Inflammatory macrophage treated with lipopolysaccharide for 4 hours (primary cell): ENCODE measurements around the gene SPATA46.
A peak's percentile ranks its signal among the peaks of the same experiment; 100 is the strongest.

ENCODE experiments used
- DNase-seq: peaks from one replicate; pipeline ENCODE4 v3.0.0-alpha.2; 2020

The SPATA46 gene

DNA sequence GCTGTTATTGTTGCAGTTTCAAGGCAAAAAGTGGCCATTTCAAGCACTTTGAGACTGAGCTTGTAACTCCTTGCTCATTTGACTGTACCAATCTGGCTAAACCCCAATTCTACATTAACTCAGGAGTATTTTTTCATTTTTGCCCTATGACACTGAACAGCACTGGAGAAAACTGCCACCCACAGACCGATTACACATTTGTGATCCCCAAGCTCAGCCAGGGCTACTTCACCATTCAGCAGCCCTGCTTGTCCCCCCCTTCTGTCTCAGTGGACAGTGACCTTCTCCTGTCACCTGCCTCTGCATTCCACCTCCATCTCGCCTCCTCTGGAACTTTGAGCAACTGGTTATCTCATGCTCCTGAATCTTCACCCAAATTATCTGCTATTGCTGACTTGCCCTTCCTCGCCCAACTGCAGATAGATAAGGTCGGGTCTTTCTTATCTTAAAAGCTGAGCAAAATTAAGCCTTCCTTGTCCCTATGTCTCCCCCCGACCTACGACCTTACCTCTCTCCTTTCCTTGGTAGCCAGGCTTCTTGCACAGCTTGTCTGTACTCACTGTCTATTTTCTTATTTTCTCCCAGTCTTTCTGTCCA is 25.3 kb downstream of the SPATA46 start:
- no peak for DNase-seq

GRCh38 chr1:162349635-162350330 is 26.9 kb downstream of the SPATA46 start:
- no peak for DNase-seq

GRCh38 chr1:162347281-162347680 is 29.4 kb downstream of the SPATA46 start:
- DNase-seq, result no peak

DNA sequence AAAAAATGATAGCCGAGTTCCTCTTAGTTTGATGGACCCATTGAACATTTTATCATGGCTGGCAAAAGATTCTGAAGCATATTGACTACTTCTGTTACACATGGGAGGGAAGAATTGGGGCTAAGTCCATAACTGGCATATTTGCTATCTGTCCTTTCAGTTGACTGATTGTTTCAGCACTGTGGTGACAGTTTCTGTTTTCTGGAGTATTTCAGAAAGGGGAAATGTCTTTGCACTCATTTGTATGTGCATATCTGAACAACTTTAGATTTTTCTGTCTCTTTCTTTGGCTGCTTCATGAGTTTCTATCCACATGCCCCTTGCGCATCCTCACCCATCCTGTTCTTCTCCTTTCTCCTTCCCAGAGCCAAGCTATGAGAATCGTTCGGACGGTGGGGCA is 33.2 kb downstream of the SPATA46 start:
- DNase-seq, result no peak

- no peak for DNase-seq
Observed at GRCh38 chr1:162342452-162342983, 34.1 kb downstream of the SPATA46 start.

DNA sequence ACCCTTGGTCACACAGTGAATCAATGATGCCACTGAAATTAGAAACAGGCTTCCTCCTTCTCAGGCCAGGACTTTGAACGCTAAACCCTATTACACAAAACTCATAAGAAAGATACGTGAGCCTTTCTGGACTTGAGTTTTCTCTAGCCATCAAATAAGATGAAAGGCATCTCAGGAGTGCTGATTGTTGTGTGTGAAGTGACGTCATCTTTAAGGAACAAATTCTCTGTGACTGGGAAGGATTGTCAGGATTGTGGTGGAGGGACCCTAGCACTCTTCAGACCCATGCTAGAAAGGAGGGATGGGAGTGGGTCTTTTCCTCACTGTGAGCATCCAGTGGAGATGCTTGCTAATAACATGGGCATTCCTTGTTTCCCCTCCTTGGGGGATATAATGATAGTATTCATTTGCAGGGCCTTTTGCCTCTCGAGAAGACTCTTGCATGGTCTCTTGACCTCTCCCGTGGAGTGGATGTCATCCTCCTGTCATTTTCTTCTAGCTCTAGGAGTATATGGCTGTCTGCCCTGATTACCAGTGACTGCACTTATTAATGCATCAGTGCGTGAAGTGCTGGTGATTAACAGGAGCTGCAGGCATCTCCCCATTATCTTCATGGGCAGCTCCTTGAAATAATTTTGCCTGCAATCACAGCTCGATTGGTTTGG is 39.9 kb downstream of the SPATA46 start:
- DNase-seq, result no peak

GRCh38 chr1:162335126-162335525 is 41.5 kb downstream of the SPATA46 start:
- peak; percentile 33 for DNase-seq

DNA sequence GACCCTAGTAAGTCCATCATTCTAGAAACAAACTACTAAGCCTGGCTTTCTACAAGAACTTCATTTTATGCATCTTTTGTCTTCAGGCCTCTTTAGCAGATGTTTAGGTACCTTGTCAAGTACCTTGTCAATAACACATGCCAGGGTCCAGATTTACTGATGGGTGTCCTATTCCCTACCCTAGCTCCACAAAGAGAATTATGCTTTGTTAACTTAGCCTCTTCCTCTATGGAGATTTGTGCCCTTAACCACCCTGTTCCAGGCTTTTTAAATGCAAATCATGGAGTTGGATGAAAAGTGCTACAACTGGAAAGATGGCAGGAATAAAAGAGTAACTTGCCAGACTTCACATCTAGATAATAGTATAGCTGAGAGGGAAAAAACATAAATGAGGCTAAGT is 42.7 kb downstream of the SPATA46 start:
- no peak for DNase-seq

DNA sequence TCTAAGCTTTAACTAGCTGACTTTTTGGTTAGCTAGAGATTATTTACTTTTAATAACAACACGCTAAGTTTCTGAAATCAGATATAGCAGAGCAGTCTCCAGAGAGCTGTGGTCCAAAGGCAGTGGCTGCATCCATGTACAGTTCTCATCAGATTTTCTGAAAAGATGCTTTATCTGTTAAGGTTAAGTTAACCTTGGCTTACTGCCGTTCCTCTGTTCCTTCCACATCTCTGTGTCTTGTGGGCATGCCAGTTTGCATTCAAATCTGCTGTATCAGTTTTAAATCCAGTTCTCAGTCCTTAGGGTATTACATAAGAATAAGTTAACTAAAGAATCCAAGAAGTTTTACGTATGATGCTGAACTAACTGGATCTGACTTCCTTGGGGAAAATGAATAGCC is 46.8 kb downstream of the SPATA46 start:
- no peak for DNase-seq

DNA sequence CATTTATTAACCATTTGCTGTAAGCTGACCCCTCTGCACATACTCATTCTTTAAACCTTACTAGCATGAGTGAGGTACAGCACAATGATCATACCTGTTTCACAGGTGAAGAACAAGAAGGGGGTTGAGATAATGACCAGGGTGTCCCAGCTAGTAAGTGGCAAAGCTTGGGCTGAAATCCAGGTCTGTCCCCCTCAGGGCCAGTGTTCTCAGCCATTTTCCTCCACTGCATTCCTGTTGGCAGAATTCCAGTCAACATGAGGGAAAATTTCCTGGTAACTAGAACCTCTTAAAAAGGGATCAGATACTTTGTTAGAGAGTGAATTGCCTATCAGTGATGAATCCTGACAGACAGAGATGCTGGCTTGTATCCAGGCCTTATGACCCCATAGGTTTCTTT is 48.1 kb downstream of the SPATA46 start:
- no peak for DNase-seq

DNA sequence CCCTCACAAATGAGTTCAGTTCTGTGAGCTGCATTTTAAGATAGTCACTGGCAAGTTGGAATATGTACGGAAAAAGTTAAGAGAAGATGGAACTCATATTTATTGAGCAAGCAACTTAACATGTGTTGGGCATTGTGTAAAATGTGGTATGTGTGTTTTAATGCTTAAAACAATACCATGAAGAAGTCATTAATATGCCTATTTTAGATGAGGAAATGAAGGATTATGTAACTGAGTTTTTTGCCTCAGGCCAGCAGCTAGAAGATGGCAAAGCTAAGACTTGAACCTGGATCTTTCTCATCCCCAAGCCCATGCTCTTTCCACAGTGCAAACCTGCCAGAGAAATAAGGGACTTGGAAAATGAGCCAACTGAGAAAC is 48.9 kb downstream of the SPATA46 start:
- DNase-seq, result peak; percentile 80

DNA sequence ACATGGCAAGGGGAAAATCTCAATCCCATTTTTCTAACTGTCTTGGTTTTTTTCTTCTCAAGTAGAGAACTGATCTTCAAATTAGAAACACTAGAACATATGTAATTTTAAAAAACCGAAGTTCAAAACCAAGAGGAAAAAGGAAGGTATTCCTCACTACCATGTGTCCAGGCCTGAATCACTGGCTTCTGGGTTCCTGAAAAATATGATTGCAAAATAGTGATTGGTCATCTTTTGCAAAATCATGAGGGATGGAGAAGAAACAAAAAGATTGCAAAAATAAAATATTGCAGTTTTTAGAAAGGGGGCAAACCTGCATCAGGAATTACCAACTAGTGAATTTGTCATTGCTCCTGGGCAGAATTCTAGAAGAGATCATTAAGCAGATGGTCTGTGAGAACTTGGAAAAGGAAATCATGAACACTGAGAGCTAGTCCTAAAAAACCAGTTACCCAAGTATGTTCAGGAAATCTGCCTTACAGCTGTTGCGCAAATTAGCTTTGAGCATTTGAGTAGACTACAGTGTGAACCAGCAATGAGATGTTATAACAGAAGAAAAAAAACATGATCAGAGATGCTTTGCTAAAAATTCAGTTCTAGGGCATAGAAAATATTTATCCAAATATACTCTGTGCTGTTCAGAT is 49.4 kb downstream of the SPATA46 start:
- peak; percentile 91 for DNase-seq

- DNase-seq, result no peak
Observed at GRCh38 chr1:162326559-162326958, 50.1 kb downstream of the SPATA46 start.

GRCh38 chr1:162324396-162324795 is 52.3 kb downstream of the SPATA46 start:
- no peak for DNase-seq
